ENCODE data around the gene ZNF467.

The ZNF467 gene

GRCh38 chr7:149784251-149784608 is 10.8 kb upstream of the ZNF467 start:
- no peak for TF ChIP-seq CTCF (IDR thresholded peaks at IDR 0.05; ENCODE audit: control extremely low read depth, extremely low read depth, low read depth, missing control alignments)
- POLR2A ChIA-PET: no interaction called here
- no peak for DNase-seq (ENCODE audit: extremely low spot score)
- CTCF ChIA-PET: interaction anchor here (2.6 kb wide), 1 partner anchor 16 kb away, joined by 10 read pairs; no protein-coding TSS in a partner anchor

GRCh38 chr7:149783386-149784250 is 10.2 kb upstream of the ZNF467 start:
- POLR2A ChIA-PET: no interaction called here
- TF ChIP-seq CTCF (IDR thresholded peaks at IDR 0.05; ENCODE audit: control extremely low read depth, extremely low read depth, low read depth, missing control alignments): no peak
- CTCF ChIA-PET: interaction anchor here (1.6 to 2.6 kb wide), 2 partner anchors 15 to 17 kb away, joined by 3 to 10 read pairs; no protein-coding TSS in a partner anchor
- no peak for DNase-seq (ENCODE audit: extremely low spot score)

GRCh38 chr7:149782682-149783345 is 9.4 kb upstream of the ZNF467 start:
- DNase-seq (ENCODE audit: extremely low spot score): no peak
- ChIA-PET POLR2A (no interaction called here), CTCF (interaction anchor here (0.8 to 2.6 kb wide), 6 partner anchors 13 to 99 kb away, joined by 3 to 10 read pairs (median 3); no protein-coding TSS in a partner anchor)
- TF ChIP-seq CTCF (IDR thresholded peaks at IDR 0.05; ENCODE audit: control extremely low read depth, extremely low read depth, low read depth, missing control alignments): no peak

GRCh38 chr7:149781921-149782320 is 8.5 kb upstream of the ZNF467 start:
- DNase-seq (ENCODE audit: extremely low spot score): no peak
- no peak for TF ChIP-seq CTCF (IDR thresholded peaks at IDR 0.05; ENCODE audit: control extremely low read depth, extremely low read depth, low read depth, missing control alignments)
- ChIA-PET POLR2A (no interaction called here), CTCF (interaction anchor here (0.8 to 2.6 kb wide), 5 partner anchors 17 to 98 kb away, joined by 3 to 10 read pairs (median 3); no protein-coding TSS in a partner anchor)

- no peak for DNase-seq (ENCODE audit: extremely low spot score)
Measured at GRCh38 chr7:149780636-149781419, 7.4 kb upstream of the ZNF467 start.

More at GRCh38 chr7:149780636-149781419, 7.4 kb upstream of the ZNF467 start:
- TF ChIP-seq CTCF (IDR thresholded peaks at IDR 0.05; ENCODE audit: control extremely low read depth, extremely low read depth, low read depth, missing control alignments): no peak
- ChIA-PET POLR2A (no interaction called here), CTCF (interaction anchor here (1.4 to 1.5 kb wide), 2 partner anchors 14 to 39 kb away, joined by 3 to 5 read pairs; no protein-coding TSS in a partner anchor)
